ENCODE results near the gene PDE8B.
A peak's percentile ranks its signal among the peaks of the same experiment; 100 is the strongest.

Gene PDE8B

GRCh38 chr5:77355751-77356150 lies 145.3 kb downstream of the PDE8B start:
- no peak for TF ChIP-seq CTCF (conservative IDR thresholded peaks at IDR 0.05; ENCODE audit: low read depth, low read length)
- DNase-seq (ENCODE audit: low read depth), result no peak
- H3K4me3 ChIP-seq (ENCODE audit: low read length), result no peak overlapping the region

- peak; percentile 33 for DNase-seq (ENCODE audit: low read depth)
- no peak for TF ChIP-seq CTCF (conservative IDR thresholded peaks at IDR 0.05; ENCODE audit: low read depth, low read length)
- H3K4me3 ChIP-seq (ENCODE audit: low read length), result no peak overlapping the region
These were observed 146.3 kb downstream of the PDE8B start for GRCh38 chr5:77356740-77357139.

- no peak for TF ChIP-seq CTCF (conservative IDR thresholded peaks at IDR 0.05; ENCODE audit: low read depth, low read length)
- no peak overlapping the region for H3K4me3 ChIP-seq (ENCODE audit: low read length)
- no peak for DNase-seq (ENCODE audit: low read depth)
These were observed 148.1 kb downstream of the PDE8B start for GRCh38 chr5:77358255-77359205.

- no peak for DNase-seq (ENCODE audit: low read depth)
These were observed 148.8 kb downstream of the PDE8B start for GRCh38 chr5:77359231-77359630.

GRCh38 chr5:77360381-77360780 lies 149.9 kb downstream of the PDE8B start:
- TF ChIP-seq CTCF (conservative IDR thresholded peaks at IDR 0.05; ENCODE audit: low read depth, low read length), result no peak
- no peak overlapping the region for H3K4me3 ChIP-seq (ENCODE audit: low read length)
- DNase-seq (ENCODE audit: low read depth), result no peak

More at GRCh38 chr5:77359231-77359630, 148.8 kb downstream of the PDE8B start:
- no peak overlapping the region for H3K4me3 ChIP-seq (ENCODE audit: low read length)
- TF ChIP-seq CTCF (conservative IDR thresholded peaks at IDR 0.05; ENCODE audit: low read depth, low read length), result no peak

- no peak for DNase-seq (ENCODE audit: low read depth)
- no peak overlapping the region for H3K4me3 ChIP-seq (ENCODE audit: low read length)
- TF ChIP-seq CTCF (conservative IDR thresholded peaks at IDR 0.05; ENCODE audit: low read depth, low read length), result no peak
These were observed 150.5 kb downstream of the PDE8B start for GRCh38 chr5:77360973-77361372.
